K562 (cell line): ENCODE results near the gene THRSP. TPM values are rescaled to one million over a fixed set of nuclear protein-coding genes. Genes with fewer than 3 reads are reported as not detected.
A peak's percentile ranks its signal among the peaks of the same experiment; 100 is the strongest.

Source experiments
- ARNT ChIP-seq, 2 experiments: fragments of 450-650 bp; IDR thresholded peaks; 2 replicates each; pipeline ENCODE4 v1.6.1; 2016; ENCODE audit warnings: mild to moderate bottlenecking in 1 of 2
- ATF7 ChIP-seq: fragments of 450-650 bp; IDR thresholded peaks from 2 replicates; pipeline ENCODE4 v1.7.1; 2014; ENCODE audit warnings: mild to moderate bottlenecking, moderate library complexity
- CAMTA2 ChIP-seq: fragments of 250-450 bp; sonication (Bioruptor Pico); conservative IDR thresholded peaks from 2 replicates; pipeline ENCODE4 v1.5.1; 2022
- CBX5 ChIP-seq: IDR thresholded peaks from 2 replicates; pipeline ENCODE4 v1.6.1; 2014; ENCODE audit warnings: low read depth, borderline replicate concordance
- CSDE1 ChIP-seq, 2 experiments: fragments of 450-650 bp; IDR thresholded peaks; 2 replicates each; pipeline ENCODE4 v1.6.1; 2016; ENCODE audit warnings: mild to moderate bottlenecking in 1 of 2
- DACH1 ChIP-seq: fragments of 450-650 bp; IDR thresholded peaks from 2 replicates; pipeline ENCODE4 v1.6.1; 2018; ENCODE audit not compliant: partially characterized antibody
- ELF1 ChIP-seq: fragments of 200-800 bp; sonication (Bioruptor generic); IDR thresholded peaks from 2 replicates; pipeline ENCODE4 v1.6.1; 2016; ENCODE audit warnings: missing genetic modification characterization, missing compliant biosample characterization
- ELF4 ChIP-seq: fragments of 450-650 bp; formaldehyde crosslinking; IDR thresholded peaks from 2 replicates; pipeline ENCODE4 v1.4.0; 2022; ENCODE audit warnings: missing genetic modification characterization
- FOXJ3 ChIP-seq: sonication (generic); formaldehyde crosslinking; IDR thresholded peaks from 2 replicates; pipeline ENCODE4 v1.4.0; 2020; ENCODE audit warnings: mild to moderate bottlenecking, missing genetic modification reagents
- NCOA6 ChIP-seq: fragments of 450-650 bp; IDR thresholded peaks from 2 replicates; pipeline ENCODE4 v1.6.1; 2017; ENCODE audit warnings: mild to moderate bottlenecking
- NEUROD1 ChIP-seq: fragments of 150-350 bp; IDR thresholded peaks from 2 replicates; pipeline ENCODE4 v1.6.1; 2014; ENCODE audit warnings: borderline replicate concordance, low read length, low read depth; ENCODE audit not compliant: partially characterized antibody
- OTX1 ChIP-seq: fragments of 450-650 bp; formaldehyde crosslinking; IDR thresholded peaks from 2 replicates; pipeline ENCODE4 v1.4.0; 2022; ENCODE audit warnings: mild to moderate bottlenecking
- PHF21A ChIP-seq: fragments of 450-650 bp; IDR thresholded peaks from 2 replicates; pipeline ENCODE4 v1.6.1; 2017; ENCODE audit warnings: low read depth, borderline replicate concordance
- POLR2AphosphoS2 ChIP-seq: IDR thresholded peaks from 2 replicates; pipeline ENCODE4 v1.6.1; 2012; ENCODE audit warnings: low read length, improper control_type of control experiment
- RBM34 ChIP-seq: fragments of 200-400 bp; formaldehyde crosslinking; IDR thresholded peaks from 2 replicates; pipeline ENCODE4 v1.6.1; 2018; ENCODE audit warnings: low read length, borderline replicate concordance; ENCODE audit not compliant: insufficient read depth
- SP2 ChIP-seq: IDR thresholded peaks from 2 replicates; pipeline ENCODE4 v1.6.1; 2011; ENCODE audit warnings: mild to moderate bottlenecking, low read depth, low read length, moderate library complexity; ENCODE audit not compliant: poor library complexity, severe bottlenecking; ENCODE audit errors: extremely low read depth
- TCF7 ChIP-seq: sonication (generic); IDR thresholded peaks from 2 replicates; pipeline ENCODE4 v1.6.1; 2016; ENCODE audit warnings: antibody characterized with exemption, borderline replicate concordance
- TRIM28 ChIP-seq: fragments of 450-650 bp; IDR thresholded peaks from 2 replicates; pipeline ENCODE4 v1.6.1; 2017
- ZNF146 ChIP-seq: IDR thresholded peaks from one replicate; pipeline ENCODE4 v1.6.1; 2018; ENCODE audit warnings: missing compliant biosample characterization; ENCODE audit not compliant: unreplicated experiment
- ZNF224 ChIP-seq: sonication (generic); formaldehyde crosslinking; IDR thresholded peaks from 2 replicates; pipeline ENCODE4 v1.8.0; 2022; ENCODE audit warnings: mild to moderate bottlenecking, missing genetic modification reagents
- ZNF584 ChIP-seq: fragments of 200-800 bp; sonication (Bioruptor generic); IDR thresholded peaks from 2 replicates; pipeline ENCODE4 v1.6.1; 2016; ENCODE audit warnings: low read depth, mild to moderate bottlenecking, missing genetic modification characterization, missing compliant biosample characterization
- ZNF780A ChIP-seq: fragments of 250-450 bp; sonication (Bioruptor Pico); IDR thresholded peaks from 2 replicates; pipeline ENCODE4 v1.5.0; 2021; ENCODE audit warnings: mild to moderate bottlenecking
- ZNF79 ChIP-seq: fragments of 250-450 bp; sonication (Bioruptor Pico); IDR thresholded peaks from 2 replicates; pipeline ENCODE4 v1.4.0; 2020; ENCODE audit warnings: low read depth, mild to moderate bottlenecking, moderate library complexity
- polyA plus RNA-seq, 8 experiments: library from polyadenylated mRNA; depleted of rRNA in 4 of 8; stranded (reverse) in 5 of 8; unstranded in 3 of 8; fragments of >200 nt; fragmentation: Nextera tagmentation in 2 of 8; fragmentation: Illumina TruSeq in 1 of 8; extraction: Ambion mirVana in 2 of 8; extraction: Trizol in 1 of 8; gene quantifications; 2 replicates each; pipeline versions ENCODE4 v1.2.1 to v1.2.3, GENCODE V29; 2011 to 2014; ENCODE audit warnings: inconsistent platforms in 1 of 8, missing spikeins in 1 of 8
- total RNA-seq, 7 experiments: library from RNA; depleted of rRNA in 6 of 7; stranded (reverse); fragments of >200 nt in 6 of 7; fragmentation: Illumina TruSeq in 2 of 7; extraction: Trizol in 2 of 7; gene quantifications; 2 replicates each; pipeline versions ENCODE4 v1.2.1 to v1.2.3, GENCODE V29; 2011 to 2021; ENCODE audit warnings: low replicate concordance in 1 of 7
- TF ChIP-seq, protein P1 (sequence below): fragments of 450-650 bp; formaldehyde crosslinking; IDR thresholded peaks from 2 replicates; pipeline ENCODE4 v1.4.0; 2020; ENCODE audit warnings: mild to moderate bottlenecking, mixed read lengths
- TF ChIP-seq, protein P2 (sequence below): sonication (generic); formaldehyde crosslinking; IDR thresholded peaks from 2 replicates; pipeline ENCODE4 v1.8.1; 2023; ENCODE audit warnings: mild to moderate bottlenecking, missing genetic modification reagents, moderate library complexity
- TF ChIP-seq, protein P3 (sequence below): fragments of 250-450 bp; sonication (Bioruptor Pico); IDR thresholded peaks from 2 replicates; pipeline ENCODE4 v1.8.0; 2021; ENCODE audit warnings: moderate library complexity, mild to moderate bottlenecking, inconsistent platforms

Gene THRSP
- total and polyA plus RNA-seq, 9 of the 15 experiments (the other 6 are each of a cell fraction or from before 2014, with no cell fraction given): 0.23 to 0.56 (median 0.31) TPM; not detected in 2

DNA sequence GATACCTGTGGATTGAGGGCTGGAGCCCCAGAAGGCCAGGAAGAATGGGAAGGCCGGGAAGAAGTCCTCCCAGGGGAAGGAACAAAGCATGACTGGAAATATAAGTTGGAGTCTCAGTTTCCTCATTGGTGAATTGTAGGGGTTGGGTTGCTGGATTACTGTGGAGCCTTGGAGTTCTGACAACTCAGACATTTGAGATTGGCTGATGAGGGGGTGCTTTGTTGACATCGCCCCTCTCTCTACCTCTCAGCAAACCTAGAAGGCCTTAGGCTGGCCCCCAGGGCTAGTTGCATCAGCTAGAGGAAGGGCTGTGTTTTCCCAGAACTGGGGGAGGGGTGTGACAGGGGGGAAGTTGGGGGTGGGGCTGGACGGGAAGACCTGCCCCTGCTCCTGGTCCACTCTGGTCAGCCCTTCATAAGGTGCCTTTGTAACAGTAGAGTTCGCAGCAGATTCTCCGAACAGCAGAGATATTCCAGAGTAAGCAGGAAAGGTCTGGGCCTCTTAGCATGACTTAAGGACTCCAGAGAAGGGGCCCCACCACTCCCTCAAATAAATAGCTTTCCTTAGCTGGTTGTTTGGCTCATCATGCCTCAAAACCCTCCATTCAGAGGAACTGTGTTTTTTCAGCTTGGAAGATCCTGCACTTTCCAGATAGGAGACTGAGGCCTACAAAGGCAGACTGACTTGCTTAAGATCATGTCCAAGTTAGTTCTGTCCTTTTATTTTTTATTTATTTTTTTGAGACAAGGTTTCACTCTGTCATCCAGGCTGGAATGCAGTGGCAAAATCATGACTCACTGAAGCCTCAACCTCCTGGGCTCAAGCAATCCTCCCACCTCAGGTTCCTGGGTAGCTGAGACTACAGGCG, 12.5 kb upstream of the THRSP start (continued):
- TF ChIP-seq CBX5 (no peak), ARNT (IDR thresholded peaks at IDR 0.05) (no peak), DACH1 (no peak), ZNF146 (CRISPR knock-in tag) (no peak), ZNF79 (no peak), ELF4 (CRISPR knock-in tag) (no peak), OTX1 (CRISPR knock-in tag) (no peak), ZNF584 (CRISPR knock-in tag) (peak; percentile 80; the same call in 1 of the 2 replicates), TRIM28 (no peak), POLR2AphosphoS2 (peak; percentile 72; the same call in 1 of the 2 replicates), RBM34 (no peak), CAMTA2 (CRISPR knock-in tag) (no peak), SP2 (no peak), ELF1 (tag) (peak; percentile 45; the same call in 1 of the 2 replicates), CSDE1 (IDR thresholded peaks at IDR 0.05) (no peak), FOXJ3 (CRISPR knock-in tag) (no peak), ATF7 (peak; percentile 49; the same call in 1 of the 2 replicates), ZNF780A (CRISPR knock-in tag) (no peak), NEUROD1 (peak; percentile 57), ZNF224 (CRISPR knock-in tag) (no peak), NCOA6 (no peak), PHF21A (no peak), TCF7 (no peak)
- TF ChIP-seq, protein P1, sequence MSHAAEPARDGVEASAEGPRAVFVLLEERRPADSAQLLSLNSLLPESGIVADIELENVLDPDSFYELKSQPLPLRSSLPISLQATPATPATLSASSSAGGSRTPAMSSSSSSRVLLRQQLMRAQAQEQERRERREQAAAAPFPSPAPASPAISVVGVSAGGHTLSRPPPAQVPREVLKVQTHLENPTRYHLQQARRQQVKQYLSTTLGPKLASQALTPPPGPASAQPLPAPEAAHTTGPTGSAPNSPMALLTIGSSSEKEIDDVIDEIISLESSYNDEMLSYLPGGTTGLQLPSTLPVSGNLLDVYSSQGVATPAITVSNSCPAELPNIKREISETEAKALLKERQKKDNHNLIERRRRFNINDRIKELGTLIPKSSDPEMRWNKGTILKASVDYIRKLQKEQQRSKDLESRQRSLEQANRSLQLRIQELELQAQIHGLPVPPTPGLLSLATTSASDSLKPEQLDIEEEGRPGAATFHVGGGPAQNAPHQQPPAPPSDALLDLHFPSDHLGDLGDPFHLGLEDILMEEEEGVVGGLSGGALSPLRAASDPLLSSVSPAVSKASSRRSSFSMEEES (CRISPR knock-in tag): no peak
- TF ChIP-seq, protein P2, sequence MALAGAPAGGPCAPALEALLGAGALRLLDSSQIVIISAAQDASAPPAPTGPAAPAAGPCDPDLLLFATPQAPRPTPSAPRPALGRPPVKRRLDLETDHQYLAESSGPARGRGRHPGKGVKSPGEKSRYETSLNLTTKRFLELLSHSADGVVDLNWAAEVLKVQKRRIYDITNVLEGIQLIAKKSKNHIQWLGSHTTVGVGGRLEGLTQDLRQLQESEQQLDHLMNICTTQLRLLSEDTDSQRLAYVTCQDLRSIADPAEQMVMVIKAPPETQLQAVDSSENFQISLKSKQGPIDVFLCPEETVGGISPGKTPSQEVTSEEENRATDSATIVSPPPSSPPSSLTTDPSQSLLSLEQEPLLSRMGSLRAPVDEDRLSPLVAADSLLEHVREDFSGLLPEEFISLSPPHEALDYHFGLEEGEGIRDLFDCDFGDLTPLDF: no peak
- TF ChIP-seq, protein P3, sequence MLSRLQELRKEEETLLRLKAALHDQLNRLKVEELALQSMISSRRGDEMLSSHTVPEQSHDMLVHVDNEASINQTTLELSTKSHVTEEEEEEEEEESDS: no peak
